ENCODE measurements around the gene PTCD2.
A peak's percentile ranks its signal among the peaks of the same experiment; 100 is the strongest.

The PTCD2 gene

GRCh38 chr5:72386639-72387038 is 66.5 kb downstream of the PTCD2 start:
- peak; percentile 63; the same call in 1 of the 2 replicates for TF ChIP-seq SPI1 (IDR thresholded peaks at IDR 0.05; ENCODE audit: borderline replicate concordance, low read depth)
- no peak for TF ChIP-seq GABPA (IDR thresholded peaks at IDR 0.05; ENCODE audit: low read depth)
- Histone ChIP-seq H3K27me3 (ENCODE audit: insufficient read depth, poor library complexity, severe bottlenecking) (no peaks in the 10 kb centered on the region), H3K4me3 (replicated peaks; ENCODE audit: insufficient read depth, low read length) (no peak overlapping the region), H3K27ac (replicated peaks) (peak overlapping the region; percentile 44)
- peak in 1 of 2 experiments; percentile 45 for DNase-seq (ENCODE audit: low read depth in 1 of 2, low spot score in 1 of 2)

- TF ChIP-seq SPI1 (IDR thresholded peaks at IDR 0.05; ENCODE audit: borderline replicate concordance, low read depth): no peak
- TF ChIP-seq CTCF (IDR thresholded peaks at IDR 0.05; ENCODE audit: insufficient read depth, low read length): no peak
- TF ChIP-seq POLR2AphosphoS5 (IDR thresholded peaks at IDR 0.05; ENCODE audit: low read depth): no peak
- no peak for TF ChIP-seq GABPA (IDR thresholded peaks at IDR 0.05; ENCODE audit: low read depth)
- no peak for TF ChIP-seq REST (IDR thresholded peaks at IDR 0.05; ENCODE audit: insufficient replicate concordance, low read depth)
- H3K4me3 ChIP-seq (replicated peaks; ENCODE audit: insufficient read depth, low read length): no peak overlapping the region
- no peaks in the 10 kb centered on the region for H3K27me3 ChIP-seq (ENCODE audit: insufficient read depth, poor library complexity, severe bottlenecking)
- no peak overlapping the region for H3K27ac ChIP-seq (replicated peaks)
- DNase-seq (ENCODE audit: low read depth in 1 of 2, low spot score in 1 of 2): no peak
Observed at GRCh38 chr5:72387985-72388384, 67.8 kb downstream of the PTCD2 start.

- no peak overlapping the region for H3K4me3 ChIP-seq (replicated peaks; ENCODE audit: insufficient read depth, low read length)
- no peaks in the 10 kb centered on the region for H3K27me3 ChIP-seq (ENCODE audit: insufficient read depth, poor library complexity, severe bottlenecking)
- DNase-seq (ENCODE audit: low read depth in 1 of 2, low spot score in 1 of 2): no peak
- TF ChIP-seq REST (IDR thresholded peaks at IDR 0.05; ENCODE audit: insufficient replicate concordance, low read depth): no peak
- no peak for TF ChIP-seq CTCF (IDR thresholded peaks at IDR 0.05; ENCODE audit: insufficient read depth, low read length)
- TF ChIP-seq GABPA (IDR thresholded peaks at IDR 0.05; ENCODE audit: low read depth): no peak
- no peak for TF ChIP-seq SPI1 (IDR thresholded peaks at IDR 0.05; ENCODE audit: borderline replicate concordance, low read depth)
- TF ChIP-seq POLR2AphosphoS5 (IDR thresholded peaks at IDR 0.05; ENCODE audit: low read depth): no peak
- no peak overlapping the region for H3K27ac ChIP-seq (replicated peaks)
Observed at GRCh38 chr5:72388646-72389045, 68.5 kb downstream of the PTCD2 start.

GRCh38 chr5:72390836-72391235 is 70.7 kb downstream of the PTCD2 start:
- TF ChIP-seq REST (IDR thresholded peaks at IDR 0.05; ENCODE audit: insufficient replicate concordance, low read depth): no peak
- no peak for TF ChIP-seq POLR2AphosphoS5 (IDR thresholded peaks at IDR 0.05; ENCODE audit: low read depth)
- TF ChIP-seq SPI1 (IDR thresholded peaks at IDR 0.05; ENCODE audit: borderline replicate concordance, low read depth): no peak
- TF ChIP-seq GABPA (IDR thresholded peaks at IDR 0.05; ENCODE audit: low read depth): no peak
- TF ChIP-seq CTCF (IDR thresholded peaks at IDR 0.05; ENCODE audit: insufficient read depth, low read length): no peak

More at GRCh38 chr5:72390836-72391235, 70.7 kb downstream of the PTCD2 start:
- Histone ChIP-seq H3K27ac (replicated peaks) (no peak overlapping the region), H3K4me3 (replicated peaks; ENCODE audit: insufficient read depth, low read length) (no peak overlapping the region), H3K27me3 (ENCODE audit: insufficient read depth, poor library complexity, severe bottlenecking) (no peaks in the 10 kb centered on the region)
- DNase-seq (ENCODE audit: low read depth in 1 of 2, low spot score in 1 of 2): no peak

All from HL-60 (cell line).